Thymus (tissue), 11 donors: ENCODE results near the gene ARHGAP12. TPM values are rescaled to one million over a fixed set of nuclear protein-coding genes. Genes with fewer than 3 reads are reported as not detected.

Source experiments
- DNase-seq, 9 donors: peaks; one replicate each; pipeline ENCODE4 v3.0.0-alpha.2; 2013; ENCODE audit warnings: low spot score in 9 of 9, low read depth in 6 of 9, missing footprints in 1 of 9
- H3K27ac ChIP-seq, 2 donors: one replicate each; pipeline ENCODE4 v1.5.1; 2013; ENCODE audit warnings: control low read depth in 1 of 2, low read depth in 1 of 2, low read length in 1 of 2, mild to moderate bottlenecking in 1 of 2, moderate library complexity in 1 of 2
- H3K27me3 ChIP-seq, 2 donors: one replicate each; pipeline ENCODE4 v1.5.1; 2013; ENCODE audit warnings: low read length in 1 of 2; ENCODE audit not compliant: control insufficient read depth in 2 of 2, insufficient read depth in 1 of 2
- H3K36me3 ChIP-seq, 2 donors: one replicate each; pipeline ENCODE4 v1.5.1; 2013; ENCODE audit warnings: low read length in 1 of 2, mild to moderate bottlenecking in 1 of 2, moderate library complexity in 1 of 2; ENCODE audit not compliant: control insufficient read depth in 2 of 2, insufficient read depth in 2 of 2
- H3K4me1 ChIP-seq, 2 donors: one replicate each; pipeline ENCODE4 v1.5.1; 2013; ENCODE audit warnings: low read length in 2 of 2; ENCODE audit not compliant: control insufficient read depth in 2 of 2, insufficient read depth in 2 of 2
- H3K4me3 ChIP-seq, 2 donors: one replicate each; pipeline ENCODE4 v1.5.1; 2013; ENCODE audit warnings: low read length in 2 of 2, control low read depth in 1 of 2, mild to moderate bottlenecking in 1 of 2
- H3K9me3 ChIP-seq, 2 donors: one replicate each; pipeline ENCODE4 v1.5.1; 2013; ENCODE audit warnings: low read length in 1 of 2, mild to moderate bottlenecking in 1 of 2; ENCODE audit not compliant: control insufficient read depth in 2 of 2, insufficient read depth in 1 of 2
- WGBS: extraction: QIAGEN DNeasy Blood & Tissue Kit; methylation state at CpG from one replicate; pipeline ENCODE4 v1.1.7; 2013; 5-methylcytosine and 5-hydroxymethylcytosine counted together
- polyA plus RNA-seq: library from polyadenylated mRNA; stranded (reverse); fragments of 200-250 nt; gene quantifications from one replicate; pipeline ENCODE4 v1.2.3, GENCODE V29; 2013
- total RNA-seq: library from RNA; stranded (reverse); fragments of 120-200 nt; gene quantifications from one replicate; pipeline ENCODE4 v1.2.4, GENCODE V29; 2013
- donor health status: healthy.

Gene ARHGAP12
- total and polyA plus RNA-seq, 2 donors = 20.7 to 43.5 TPM

DNA sequence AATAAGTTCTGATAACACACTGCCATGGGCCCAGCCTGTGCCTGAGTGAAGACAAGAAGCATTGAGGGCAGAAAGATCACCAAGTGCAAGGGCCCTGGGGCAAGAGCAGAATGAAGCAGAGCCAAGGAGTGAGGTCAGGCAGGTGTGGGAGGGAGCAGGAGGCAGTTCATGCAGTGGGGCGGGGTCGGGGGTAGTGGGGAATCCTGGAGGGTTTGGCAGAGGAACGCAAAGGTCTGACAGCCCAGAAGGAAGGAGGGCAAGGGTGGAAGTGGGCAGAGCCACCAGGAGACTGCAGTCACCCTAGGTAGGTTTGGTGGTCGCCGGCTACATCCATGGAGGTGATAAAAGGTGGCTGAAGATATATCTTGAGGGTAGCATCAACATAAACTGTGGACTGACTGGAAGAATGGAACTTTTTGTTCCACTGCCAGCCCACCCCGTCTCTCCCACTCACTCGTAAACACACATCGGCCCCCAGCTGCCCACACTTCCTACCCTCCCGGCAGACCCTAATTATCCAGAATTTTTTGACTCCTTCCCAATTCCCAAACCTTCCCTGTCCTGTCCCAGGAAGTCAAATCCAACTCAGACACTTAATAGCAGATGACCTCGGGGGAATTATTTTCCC lies 172.4 kb downstream of the ARHGAP12 start:
- no peaks in the 10 kb centered on the region for H3K36me3 ChIP-seq
- no peak overlapping the region for H3K4me3 ChIP-seq
- no peaks in the 10 kb centered on the region for H3K9me3 ChIP-seq
- no peak overlapping the region for H3K27ac ChIP-seq
- H3K27me3 ChIP-seq = peaks cover 0 to 5% of the 10 kb centered on the region in 2 donors
- H3K4me1 ChIP-seq = peaks cover 13 to 16% of the 10 kb centered on the region in 2 donors
- 93% methylated on average over 10 of the region's 10 CpGs for WGBS
- DNase-seq = no peak

Other genes starting within 250 kb of the ARHGAP12 start
- 70.4 TPM for gene KIF5B, start 127.6 kb upstream of the ARHGAP12 start, total RNA-seq
- gene KIF5B, start 127.6 kb upstream of the ARHGAP12 start, polyA plus RNA-seq = 47.3 TPM